Hepatocyte (in vitro differentiated cells): ENCODE results near the gene ZNF385C.

Experiments used
- EZH2 ChIP-seq: fragments of 200-600 bp; sonication (generic); IDR thresholded peaks from 2 replicates; pipeline ENCODE4 v1.6.1; 2016; ENCODE audit warnings: antibody characterized with exemption, mild to moderate bottlenecking, borderline replicate concordance
- TF ChIP-seq, protein P1 (sequence below): fragments of 200-600 bp; sonication (generic); IDR thresholded peaks from 2 replicates; pipeline ENCODE4 v1.5.1; 2016; ENCODE audit warnings: antibody characterized with exemption, mild to moderate bottlenecking; ENCODE audit not compliant: poor library complexity

DNA sequence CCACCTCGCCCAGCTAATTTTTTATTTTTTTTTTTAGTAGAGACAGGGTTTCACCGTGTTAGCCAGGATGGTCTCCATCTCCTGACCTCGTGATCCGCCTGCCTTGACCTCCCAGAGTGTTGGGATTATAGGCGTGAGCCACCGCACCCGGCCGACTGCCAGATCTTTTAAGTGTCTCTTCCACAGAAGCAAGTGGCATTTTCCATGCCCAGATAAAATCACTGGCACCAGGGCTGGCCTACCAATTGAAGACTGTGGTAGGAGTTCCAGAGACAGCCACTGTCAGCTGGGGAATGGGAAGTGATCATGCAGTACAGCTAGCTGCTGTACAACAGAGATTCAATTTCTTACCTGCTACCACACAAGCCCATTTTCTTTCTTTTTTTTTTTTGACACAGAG is 113.8 kb downstream of the ZNF385C start:
- TF ChIP-seq EZH2: no peak
- TF ChIP-seq, protein P1, sequence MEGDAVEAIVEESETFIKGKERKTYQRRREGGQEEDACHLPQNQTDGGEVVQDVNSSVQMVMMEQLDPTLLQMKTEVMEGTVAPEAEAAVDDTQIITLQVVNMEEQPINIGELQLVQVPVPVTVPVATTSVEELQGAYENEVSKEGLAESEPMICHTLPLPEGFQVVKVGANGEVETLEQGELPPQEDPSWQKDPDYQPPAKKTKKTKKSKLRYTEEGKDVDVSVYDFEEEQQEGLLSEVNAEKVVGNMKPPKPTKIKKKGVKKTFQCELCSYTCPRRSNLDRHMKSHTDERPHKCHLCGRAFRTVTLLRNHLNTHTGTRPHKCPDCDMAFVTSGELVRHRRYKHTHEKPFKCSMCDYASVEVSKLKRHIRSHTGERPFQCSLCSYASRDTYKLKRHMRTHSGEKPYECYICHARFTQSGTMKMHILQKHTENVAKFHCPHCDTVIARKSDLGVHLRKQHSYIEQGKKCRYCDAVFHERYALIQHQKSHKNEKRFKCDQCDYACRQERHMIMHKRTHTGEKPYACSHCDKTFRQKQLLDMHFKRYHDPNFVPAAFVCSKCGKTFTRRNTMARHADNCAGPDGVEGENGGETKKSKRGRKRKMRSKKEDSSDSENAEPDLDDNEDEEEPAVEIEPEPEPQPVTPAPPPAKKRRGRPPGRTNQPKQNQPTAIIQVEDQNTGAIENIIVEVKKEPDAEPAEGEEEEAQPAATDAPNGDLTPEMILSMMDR: no peak
